HG02763 (cell line): Measurements from ENCODE around the gene STXBP6.
"Not testable (repeated sequence)": the region's sequence is repeated elsewhere in the genome, so short reads cannot be mapped to it uniquely, and the experiment has no call there.

Source experiments
- ATAC-seq: cut with Tn5 transposase; IDR thresholded peaks from one replicate; pipeline ENCODE4 v1.9.1; 2021; ENCODE audit warnings: mild to moderate bottlenecking, moderate library complexity; ENCODE audit not compliant: unreplicated experiment

STXBP6 gene

GRCh38 chr14:24959791-24960331, 90.1 kb downstream of the STXBP6 start:
- peak; percentile 82 for ATAC-seq

- no peak for ATAC-seq
Measured at GRCh38 chr14:24958271-24958670, 91.7 kb downstream of the STXBP6 start.

GRCh38 chr14:24957814-24958213, 92.1 kb downstream of the STXBP6 start:
- no peak for ATAC-seq

DNA sequence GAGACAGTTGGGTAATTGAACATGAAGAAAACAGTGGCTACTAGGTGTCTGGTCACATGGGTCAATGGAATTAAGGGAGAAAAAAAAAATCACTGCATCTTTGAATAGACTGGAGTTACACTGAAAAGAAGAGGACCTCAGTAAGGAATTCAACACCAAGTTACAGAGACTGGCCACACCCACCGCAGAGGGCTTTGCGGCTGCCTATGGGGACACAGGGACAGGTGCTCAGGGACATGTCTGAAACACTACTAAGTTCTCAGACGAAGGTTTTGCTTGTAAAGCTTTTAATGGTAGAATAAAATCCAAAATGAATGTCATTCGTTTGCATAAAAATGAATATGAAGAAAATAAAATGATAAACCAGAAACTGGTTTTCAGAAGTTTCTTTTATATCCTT, 93.8 kb downstream of the STXBP6 start:
- no peak for ATAC-seq

DNA sequence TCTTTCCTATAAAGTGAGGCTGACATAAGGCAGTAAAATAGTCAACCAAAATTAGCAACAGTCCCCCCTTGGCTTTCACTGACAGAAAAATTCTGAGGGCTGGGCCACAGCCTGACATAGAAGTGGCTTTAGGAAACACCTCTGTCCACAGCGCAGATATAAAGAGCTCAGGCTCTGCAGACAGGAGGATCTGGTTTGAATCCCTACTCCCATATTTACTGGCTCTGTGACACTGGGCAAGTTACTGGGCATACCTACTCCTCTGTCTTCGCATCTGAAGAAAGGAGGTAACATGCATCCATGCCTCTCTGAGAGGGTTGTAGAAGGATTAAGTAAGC, 95.3 kb downstream of the STXBP6 start:
- no peak for ATAC-seq

DNA sequence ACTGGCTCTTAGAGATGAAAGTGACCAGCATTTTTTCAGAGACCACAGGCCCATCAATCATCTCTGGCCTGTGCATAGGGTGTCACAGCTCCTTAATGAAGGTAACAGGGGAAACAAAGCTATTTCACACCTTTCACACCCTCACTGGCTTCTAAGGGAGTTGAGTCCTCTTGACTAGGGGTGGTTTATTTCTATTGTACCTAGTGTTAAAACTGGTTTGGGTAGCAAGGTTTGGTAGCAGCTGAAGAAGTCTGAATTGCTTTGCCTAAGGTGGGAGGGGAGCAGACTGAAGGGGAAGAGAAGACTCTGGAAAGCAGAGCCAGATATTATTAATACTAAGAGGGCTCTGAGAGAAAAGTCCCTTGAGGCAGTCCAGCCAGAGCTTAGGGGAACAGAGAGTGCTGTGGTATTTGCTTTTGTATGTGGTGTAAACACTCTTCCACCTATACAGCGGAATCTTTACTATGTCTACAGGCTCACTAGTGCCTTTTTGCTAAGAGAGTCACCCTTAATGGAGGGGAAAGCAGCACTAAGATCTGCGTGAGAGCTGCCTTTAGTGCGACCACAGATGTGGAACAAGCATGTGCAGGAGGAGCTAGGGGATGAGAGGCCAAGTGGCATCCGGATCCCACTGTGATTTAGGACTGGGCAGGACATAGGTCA, 95.8 kb downstream of the STXBP6 start:
- ATAC-seq: peak; percentile 88

- ATAC-seq: no peak
Measured at GRCh38 chr14:24952851-24953666, 96.9 kb downstream of the STXBP6 start.

DNA sequence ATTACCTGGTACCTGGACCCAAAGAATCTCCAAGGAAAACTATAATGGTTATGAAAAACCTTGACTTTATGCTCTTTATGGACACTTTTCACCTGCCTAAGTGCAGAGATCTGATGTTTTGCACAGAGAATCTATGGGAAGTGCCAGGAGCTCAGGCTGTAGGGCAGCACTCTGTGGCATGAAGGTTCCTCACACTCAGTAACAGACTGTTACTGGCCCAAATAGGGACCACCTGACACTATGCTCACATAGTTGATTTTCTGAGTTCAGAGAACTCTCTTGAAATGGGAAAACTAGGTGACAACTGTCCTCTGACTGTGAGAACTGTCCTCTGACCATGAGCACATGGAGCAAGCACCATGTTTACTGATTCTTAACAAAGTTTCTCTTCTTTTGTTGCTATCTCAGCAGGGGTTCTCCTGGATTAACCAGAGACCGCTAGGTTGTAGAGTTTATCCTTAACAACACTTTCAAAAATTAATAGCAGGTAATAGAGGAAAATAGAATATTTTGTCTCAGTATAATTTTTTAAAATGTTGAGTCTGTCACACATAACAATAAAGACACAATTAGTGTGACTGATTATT, 101.6 kb downstream of the STXBP6 start:
- no peak for ATAC-seq

- ATAC-seq: no peak
Measured at GRCh38 chr14:24947131-24947530, 102.8 kb downstream of the STXBP6 start.

- no peak for ATAC-seq
Measured at GRCh38 chr14:24944800-24945199, 105.1 kb downstream of the STXBP6 start.

DNA sequence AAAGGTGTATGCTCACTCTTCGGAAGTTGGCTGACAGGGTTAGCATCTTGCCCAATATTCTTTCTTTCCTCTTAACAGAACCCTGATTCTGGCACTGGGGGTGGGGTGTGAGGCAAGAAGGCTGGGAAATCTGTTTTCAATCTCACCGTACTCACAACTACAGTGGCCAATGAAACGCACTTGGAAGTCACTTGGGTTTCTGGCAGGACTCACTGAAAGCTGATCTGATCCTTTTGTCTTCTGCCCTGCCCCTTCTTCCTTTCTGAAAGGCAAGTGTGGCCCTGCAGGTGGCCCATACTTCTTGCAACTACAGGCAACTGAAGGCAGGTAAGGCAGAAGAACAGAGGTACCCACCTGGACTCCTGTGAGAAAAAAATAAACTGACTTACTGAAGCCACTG, 106.9 kb downstream of the STXBP6 start:
- no peak for ATAC-seq

DNA sequence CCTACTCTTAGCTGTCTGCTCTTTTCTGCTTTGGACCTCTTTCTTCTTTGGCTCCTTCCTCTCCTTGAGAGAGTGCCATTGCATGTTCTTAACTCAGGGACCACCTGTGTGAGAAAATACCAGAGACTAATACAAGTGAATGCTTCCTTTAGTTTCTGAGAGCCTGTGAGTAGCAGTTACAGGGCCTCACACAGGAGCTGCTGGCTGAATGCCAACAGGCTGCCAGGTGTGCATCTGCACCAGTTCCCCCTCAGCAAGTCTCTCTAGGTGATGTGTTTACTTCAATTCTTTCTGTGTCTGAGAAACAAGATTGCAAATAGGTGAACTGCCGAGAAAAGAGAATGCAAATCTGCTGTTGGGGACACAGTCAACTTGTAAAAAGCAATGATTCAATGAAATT, 108.2 kb downstream of the STXBP6 start:
- peak; percentile 76 for ATAC-seq

DNA sequence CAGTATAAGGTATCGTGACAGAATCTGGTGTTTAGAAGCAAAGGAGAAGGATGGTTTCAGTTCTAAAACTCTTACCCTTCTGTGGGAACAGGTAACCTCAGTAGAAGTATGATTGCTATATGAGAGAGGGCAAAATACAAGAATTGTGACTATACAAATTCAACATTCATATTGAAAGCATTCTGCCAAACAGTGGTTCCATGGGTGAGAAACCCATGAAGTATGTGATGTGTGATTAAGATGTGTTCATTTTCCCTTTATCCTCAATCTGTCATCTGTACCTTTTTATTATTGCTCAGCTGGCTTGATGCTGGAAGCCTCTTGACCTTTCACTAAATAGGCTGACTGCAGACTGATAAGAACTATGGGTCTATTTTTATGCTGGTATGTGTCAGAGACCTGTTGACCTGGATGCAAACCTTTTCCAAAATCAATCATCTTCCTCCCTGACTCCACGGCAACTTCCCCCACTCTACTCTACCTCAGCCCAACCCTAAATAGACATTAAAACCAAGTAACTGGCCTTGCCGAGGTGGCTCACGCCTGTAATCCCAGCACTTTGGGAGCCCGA, 109.6 kb downstream of the STXBP6 start:
- ATAC-seq: no peak

GRCh38 chr14:24938593-24938992, 111.4 kb downstream of the STXBP6 start:
- no peak for ATAC-seq

GRCh38 chr14:24937300-24937699, 112.6 kb downstream of the STXBP6 start:
- no peak for ATAC-seq

- not testable (repeated sequence) for ATAC-seq
Measured at GRCh38 chr14:24936773-24937172, 113.2 kb downstream of the STXBP6 start.

GRCh38 chr14:24935796-24936195, 114.2 kb downstream of the STXBP6 start:
- no peak for ATAC-seq

DNA sequence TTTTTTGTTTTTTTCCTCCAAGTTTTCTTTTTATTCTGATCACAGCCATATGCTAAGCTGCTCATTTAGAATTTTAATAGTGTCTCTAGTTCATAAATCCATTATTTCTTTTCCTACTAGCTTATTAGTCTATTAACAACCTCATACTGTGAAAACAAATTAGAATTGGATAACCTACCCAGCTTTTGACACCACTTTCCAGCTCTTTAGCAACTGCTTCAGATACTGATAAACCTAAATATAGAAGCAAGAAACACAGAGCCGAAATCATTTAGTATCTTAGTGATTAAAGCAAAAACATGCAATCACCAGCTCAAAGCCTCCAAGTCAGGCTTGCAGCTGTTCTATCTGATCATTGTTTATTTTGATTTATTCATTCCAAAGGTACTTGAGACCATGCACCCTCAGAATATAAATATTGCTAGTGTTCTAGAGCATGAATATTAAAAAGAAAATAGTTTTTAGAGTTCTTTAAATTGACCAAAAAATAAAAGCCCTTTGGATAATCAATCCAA, 121.5 kb downstream of the STXBP6 start:
- no peak for ATAC-seq

DNA sequence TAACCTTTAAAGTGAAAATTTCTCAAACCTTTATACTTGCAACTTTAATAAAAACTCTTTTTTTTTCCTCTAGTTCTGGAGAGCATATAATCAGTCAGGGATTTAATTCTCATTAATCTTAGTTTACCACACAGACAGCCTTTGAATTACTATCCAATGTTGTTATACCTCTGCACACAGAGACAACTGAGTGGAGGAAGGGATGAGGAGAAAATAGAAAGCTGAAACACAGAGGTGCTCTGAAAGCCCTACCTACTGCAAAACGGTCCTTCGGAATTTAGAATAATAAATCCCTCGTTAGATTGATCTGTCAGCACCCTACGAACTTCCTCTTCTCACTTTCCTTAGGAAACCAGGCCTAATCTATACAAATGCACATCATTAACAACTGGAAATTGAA, 122.1 kb downstream of the STXBP6 start:
- ATAC-seq: no peak

GRCh38 chr14:24925771-24926374, 124.1 kb downstream of the STXBP6 start:
- no peak for ATAC-seq

- ATAC-seq: no peak
Measured at GRCh38 chr14:24924544-24924943, 125.4 kb downstream of the STXBP6 start.
